Measurements from ENCODE around the gene PTGDR. TPM values are rescaled to one million over a fixed set of nuclear protein-coding genes. Genes with fewer than 3 reads are reported as not detected.

PTGDR gene
- total RNA-seq, 1 experiment from 2014 or later = not detected

DNA sequence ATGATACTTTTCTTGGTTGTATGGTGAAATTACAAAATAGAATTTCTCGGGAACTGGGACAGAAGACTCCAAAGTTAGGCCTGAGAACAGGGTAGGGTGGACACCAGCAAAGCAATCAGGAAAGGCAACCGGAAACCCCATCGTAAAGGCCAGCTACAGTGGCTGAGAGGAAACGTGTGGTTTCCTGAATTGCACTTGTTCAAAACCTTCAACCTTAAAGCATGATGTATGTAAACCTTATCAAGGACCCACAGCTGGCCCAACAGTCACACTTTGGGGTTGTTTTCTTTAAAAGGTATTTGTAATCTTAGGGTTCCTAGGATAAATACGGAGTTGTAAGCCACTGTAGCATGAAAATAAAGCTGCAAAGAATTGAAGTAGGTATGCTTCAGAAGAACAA lies 2.2 kb upstream of the PTGDR start:
- DNase-seq (ENCODE audit: low spot score) = no peak

GRCh38 chr14:52266179-52266578 lies 1.3 kb upstream of the PTGDR start:
- DNase-seq (ENCODE audit: low spot score) = no peak

- DNase-seq (ENCODE audit: low spot score) = peak; percentile 18
These were observed 716 bp upstream of the PTGDR start for GRCh38 chr14:52266782-52267181.

DNA sequence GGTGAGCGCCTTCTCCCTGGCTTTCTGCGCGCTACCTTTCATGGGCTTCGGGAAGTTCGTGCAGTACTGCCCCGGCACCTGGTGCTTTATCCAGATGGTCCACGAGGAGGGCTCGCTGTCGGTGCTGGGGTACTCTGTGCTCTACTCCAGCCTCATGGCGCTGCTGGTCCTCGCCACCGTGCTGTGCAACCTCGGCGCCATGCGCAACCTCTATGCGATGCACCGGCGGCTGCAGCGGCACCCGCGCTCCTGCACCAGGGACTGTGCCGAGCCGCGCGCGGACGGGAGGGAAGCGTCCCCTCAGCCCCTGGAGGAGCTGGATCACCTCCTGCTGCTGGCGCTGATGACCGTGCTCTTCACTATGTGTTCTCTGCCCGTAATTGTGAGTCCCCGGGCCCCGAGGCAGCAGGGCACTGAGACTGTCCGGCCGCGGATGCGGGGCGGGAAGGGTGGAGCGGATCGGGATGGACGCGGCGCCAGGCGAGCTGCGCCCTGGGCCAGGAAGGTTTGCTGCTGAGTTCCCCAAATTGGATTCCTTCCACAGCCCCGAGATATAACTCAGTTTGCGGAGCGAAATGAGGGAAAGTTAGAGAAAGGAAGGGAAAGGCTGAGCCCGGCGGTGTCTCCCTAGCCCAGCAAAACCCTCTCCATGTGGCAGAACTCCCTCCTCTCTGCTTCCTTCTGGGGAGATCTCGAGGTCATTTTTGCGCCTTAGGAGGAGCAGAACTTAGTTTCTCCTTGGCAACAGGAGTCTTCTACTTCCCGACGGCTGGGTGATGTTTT lies 972 bp downstream of the PTGDR start:
- DNase-seq (ENCODE audit: low spot score) = no peak

- DNase-seq (ENCODE audit: low spot score) = no peak
These were observed 1.6 kb downstream of the PTGDR start for GRCh38 chr14:52269100-52269499.

GRCh38 chr14:52269982-52270381 lies 2.5 kb downstream of the PTGDR start:
- no peak for DNase-seq (ENCODE audit: low spot score)

- no peak for DNase-seq (ENCODE audit: low spot score)
These were observed 4.0 kb downstream of the PTGDR start for GRCh38 chr14:52271538-52271937.

DNA sequence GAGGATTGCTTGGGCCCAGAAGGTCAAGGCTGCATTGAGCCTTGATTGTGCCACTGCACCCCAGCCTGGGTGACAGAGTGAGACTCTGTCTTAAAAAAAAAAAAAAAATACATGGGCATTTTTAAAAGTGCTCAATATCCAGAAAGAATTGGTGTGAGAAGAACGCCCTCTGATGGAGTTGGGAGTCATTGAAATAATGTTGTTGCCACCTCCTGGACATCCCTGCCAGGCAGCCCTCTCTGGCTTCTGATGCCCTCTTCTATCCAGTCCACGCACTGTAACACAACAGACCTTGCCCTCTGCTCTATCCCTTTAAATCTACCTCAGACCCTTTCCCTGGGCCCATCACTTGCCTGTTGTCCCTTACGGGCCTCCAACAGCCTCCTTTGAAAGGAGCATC lies 4.9 kb downstream of the PTGDR start:
- DNase-seq (ENCODE audit: low spot score) = peak; percentile 29

DNA sequence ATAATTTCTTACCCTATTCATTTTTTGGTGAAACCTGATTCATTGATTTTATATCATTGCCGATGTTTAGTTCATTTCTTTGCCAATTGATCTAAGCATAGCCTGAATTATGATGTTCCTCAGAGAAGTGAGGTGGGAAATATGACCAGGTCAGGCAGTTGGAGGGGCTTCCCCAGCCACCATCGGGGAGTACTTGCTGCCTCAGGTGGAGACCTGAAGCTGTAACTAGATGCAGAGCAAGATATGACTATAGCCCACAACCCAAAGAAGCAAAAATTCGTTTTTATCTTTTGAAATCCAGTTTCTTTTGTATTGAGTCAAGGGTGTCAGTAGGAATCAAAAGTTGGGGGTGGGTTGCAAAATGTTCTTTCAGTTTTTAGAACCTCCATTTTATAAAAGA lies 7.9 kb downstream of the PTGDR start:
- no peak for DNase-seq (ENCODE audit: low spot score)

DNA sequence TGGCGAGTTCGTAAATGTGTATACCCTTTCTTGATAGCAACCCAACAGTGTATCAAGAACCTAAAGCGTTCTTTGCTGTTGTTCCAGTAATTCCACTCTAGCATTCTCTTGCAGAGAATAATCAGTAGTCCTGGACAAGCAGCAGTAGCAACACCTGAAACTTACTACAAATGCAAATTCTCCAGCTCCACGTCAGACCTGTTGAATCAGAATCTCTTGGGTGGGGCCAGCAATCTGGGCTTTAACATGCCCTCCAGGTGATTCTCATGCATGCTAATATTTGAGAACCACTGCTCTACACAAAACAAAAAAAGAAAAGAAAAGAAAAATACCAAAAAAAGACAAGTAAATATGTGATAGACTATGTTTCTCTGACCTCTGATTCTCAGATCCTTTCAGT lies 10.1 kb downstream of the PTGDR start:
- DNase-seq (ENCODE audit: low spot score) = no peak

- peak; percentile 83 for DNase-seq (ENCODE audit: low spot score)
These were observed 11.9 kb downstream of the PTGDR start for GRCh38 chr14:52279408-52279807.

GRCh38 chr14:52283099-52283498 lies 15.6 kb downstream of the PTGDR start:
- no peak for DNase-seq (ENCODE audit: low spot score)

DNA sequence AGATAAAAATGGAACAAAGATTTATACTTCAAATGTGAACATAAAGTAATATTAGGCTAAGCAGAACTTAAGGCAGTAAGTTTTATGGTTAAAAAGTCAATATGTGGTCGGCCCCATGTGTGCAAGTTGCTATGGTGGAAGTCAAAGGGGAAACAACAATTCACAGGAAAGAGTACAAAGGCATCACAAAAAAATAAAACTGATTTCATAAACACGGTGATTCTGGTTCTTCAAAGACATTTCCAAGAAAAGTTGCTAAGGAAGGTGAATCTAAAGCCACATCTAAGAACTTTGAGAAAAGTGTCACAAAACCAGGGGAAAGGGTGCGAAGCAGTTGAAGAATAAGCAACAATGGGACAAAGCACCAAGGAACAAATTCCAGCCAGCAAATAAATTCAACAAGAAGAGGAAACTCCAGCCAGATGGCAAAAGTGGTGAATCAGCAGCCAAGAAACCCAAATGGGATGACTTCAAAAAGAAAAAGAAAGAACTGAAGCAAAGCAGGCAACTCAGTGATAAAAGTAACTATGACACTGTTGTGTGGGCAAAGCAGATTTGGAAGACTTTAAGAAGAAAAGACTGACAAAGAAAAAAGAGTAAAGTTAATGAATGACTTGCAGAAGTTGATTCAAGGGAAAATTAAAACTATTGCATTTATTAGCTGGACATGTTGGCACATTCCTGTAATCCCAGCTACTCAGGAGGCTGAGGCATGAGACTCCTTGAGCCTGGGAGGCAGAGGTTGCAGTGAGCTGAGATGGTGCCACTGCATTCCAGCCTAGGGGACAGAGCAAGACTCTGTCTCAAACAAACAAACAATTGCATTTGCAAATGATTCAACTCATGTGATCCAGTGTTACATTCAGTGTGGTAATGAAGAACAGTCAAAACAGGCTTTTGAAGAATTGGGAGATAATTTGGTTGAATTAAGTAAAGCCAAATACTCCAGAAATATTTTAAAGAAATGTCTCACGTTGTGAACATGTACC lies 19.5 kb downstream of the PTGDR start:
- DNase-seq (ENCODE audit: low spot score) = no peak

DNA sequence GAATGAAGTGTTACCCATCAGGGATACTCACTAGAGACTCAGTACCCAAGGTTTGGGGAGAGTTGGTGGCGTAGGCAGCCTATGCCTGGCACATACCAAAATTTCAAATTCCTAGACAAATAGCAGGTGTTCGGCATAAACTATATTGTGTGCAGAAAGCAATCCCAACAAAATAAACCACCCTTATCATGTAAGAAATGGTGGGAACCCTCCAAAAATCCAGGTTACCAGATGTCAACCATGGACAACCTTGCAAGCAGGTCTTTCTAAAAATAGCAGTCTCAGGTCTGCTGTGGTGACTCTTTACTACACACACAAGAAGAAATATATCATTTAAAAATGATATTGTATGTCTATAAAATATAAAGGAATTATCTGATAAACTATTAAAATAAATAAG lies 28.9 kb downstream of the PTGDR start:
- DNase-seq (ENCODE audit: low spot score) = no peak

GRCh38 chr14:52298795-52299194 lies 31.3 kb downstream of the PTGDR start:
- DNase-seq (ENCODE audit: low spot score) = no peak

DNA sequence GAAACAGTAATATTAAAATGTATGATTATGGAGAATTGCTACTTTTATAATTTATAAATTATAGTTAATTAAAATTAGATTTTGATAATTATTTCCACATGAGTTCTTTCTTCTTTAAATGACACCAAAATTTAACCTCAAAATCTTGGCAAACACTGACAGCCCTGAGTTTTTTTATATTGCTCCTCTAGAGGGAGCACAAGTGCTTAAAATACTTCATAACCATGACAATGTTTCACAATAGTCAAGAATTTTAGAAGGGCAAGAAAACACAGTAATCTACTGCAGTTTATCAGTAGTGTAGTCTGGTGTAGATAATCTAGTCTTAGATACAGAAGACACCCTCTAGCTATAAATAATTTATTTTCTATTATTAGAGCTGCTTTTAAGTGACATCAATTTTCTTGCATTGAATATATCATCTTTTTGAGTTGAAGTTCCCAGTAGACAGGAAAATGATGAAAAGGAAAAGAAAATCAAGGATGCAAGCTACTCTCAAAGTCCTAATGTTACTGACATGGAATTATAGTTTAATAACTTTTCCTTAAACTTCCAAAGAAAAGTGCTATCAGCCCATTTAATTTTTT lies 32.3 kb downstream of the PTGDR start:
- DNase-seq (ENCODE audit: low spot score) = peak; percentile 55

DNA sequence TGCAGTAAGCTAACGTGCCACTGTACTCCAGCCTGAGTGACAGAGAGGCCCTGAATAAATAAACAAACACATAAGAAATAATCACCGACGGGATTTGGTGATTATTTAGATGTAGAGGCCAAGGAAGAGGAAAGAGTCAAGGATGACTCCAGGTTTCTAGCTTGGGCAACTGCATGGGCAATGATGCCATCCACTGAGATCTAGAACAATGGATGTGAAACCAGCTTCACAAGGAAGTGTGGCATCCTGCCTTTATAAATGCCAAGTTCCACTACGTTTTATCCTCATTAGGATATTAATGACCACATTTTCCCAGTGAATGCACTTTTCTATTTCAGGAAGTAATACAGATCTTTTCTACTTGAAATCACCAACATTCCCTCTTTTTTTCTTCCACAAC lies 35.7 kb downstream of the PTGDR start:
- DNase-seq (ENCODE audit: low spot score) = no peak

GRCh38 chr14:52304248-52304904 lies 36.9 kb downstream of the PTGDR start:
- DNase-seq (ENCODE audit: low spot score) = no peak

DNA sequence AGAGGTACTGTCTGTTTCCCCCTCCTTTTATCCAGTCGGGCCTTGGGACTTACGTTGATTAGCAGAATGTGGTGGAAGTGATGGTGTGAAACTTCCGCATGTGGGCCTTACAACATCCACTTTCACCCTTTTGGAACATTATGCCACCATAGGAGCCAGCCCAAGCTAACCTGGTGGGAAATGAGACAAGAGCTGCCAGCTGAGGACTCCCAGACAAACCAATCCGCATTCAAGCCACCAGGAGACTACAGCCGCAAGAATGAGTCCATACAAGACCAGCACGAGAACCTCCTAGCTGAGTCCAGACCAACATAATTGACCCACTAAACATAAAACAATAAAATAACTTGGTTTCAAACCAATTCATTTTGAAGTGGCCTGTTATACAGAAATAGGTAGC lies 37.5 kb downstream of the PTGDR start:
- DNase-seq (ENCODE audit: low spot score) = no peak

- no peak for DNase-seq (ENCODE audit: low spot score)
These were observed 39.9 kb downstream of the PTGDR start for GRCh38 chr14:52307376-52307775.

- no peak for DNase-seq (ENCODE audit: low spot score)
These were observed 40.4 kb downstream of the PTGDR start for GRCh38 chr14:52307905-52308304.

DNA sequence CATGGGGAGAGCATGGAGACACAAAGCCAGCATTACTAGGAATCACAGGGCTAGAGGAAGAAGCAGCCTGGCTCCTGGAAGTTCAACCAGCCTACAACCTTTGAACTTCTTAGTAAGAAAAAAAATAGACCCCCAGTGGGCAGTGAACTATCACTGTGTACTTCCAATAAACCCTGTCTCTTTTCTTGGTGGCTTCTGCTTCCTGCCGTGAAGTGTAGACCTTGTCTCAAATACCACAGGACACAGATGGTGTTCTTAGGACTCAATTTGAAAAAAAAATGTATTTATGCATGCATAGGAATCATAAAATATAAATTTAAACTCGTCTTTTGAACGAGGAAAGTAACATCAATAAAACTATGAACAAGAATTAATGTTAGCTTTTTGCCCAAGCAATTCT lies 43.0 kb downstream of the PTGDR start:
- no peak for DNase-seq (ENCODE audit: low spot score)

Measured in H4 (cell line).